ENCODE data around the gene KCND2.

KCND2 gene

DNA sequence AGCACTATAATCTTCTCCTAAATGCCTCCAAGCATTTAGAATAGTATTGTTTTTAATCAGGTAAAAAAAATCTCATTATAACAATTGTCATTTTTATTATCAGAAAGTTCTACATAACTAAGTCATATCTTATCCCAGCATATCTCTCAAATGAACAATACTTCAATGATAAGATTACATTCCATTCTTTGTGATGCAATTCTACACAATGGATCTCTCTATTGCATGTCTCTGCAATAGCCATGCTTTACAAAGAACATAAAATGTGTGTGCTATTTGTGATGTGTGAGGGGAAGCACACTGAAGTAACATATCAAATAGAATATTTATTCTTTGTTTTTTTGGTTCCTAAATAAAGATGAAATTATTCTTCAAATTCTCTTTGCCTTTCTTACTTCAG is 389.3 kb downstream of the KCND2 start:
- Histone ChIP-seq H3F3A (ENCODE audit: insufficient read depth, low read length) (no peaks in the 10 kb centered on the region), H3K36me3 (ENCODE audit: insufficient read depth, low read length) (no peaks in the 10 kb centered on the region)

DNA sequence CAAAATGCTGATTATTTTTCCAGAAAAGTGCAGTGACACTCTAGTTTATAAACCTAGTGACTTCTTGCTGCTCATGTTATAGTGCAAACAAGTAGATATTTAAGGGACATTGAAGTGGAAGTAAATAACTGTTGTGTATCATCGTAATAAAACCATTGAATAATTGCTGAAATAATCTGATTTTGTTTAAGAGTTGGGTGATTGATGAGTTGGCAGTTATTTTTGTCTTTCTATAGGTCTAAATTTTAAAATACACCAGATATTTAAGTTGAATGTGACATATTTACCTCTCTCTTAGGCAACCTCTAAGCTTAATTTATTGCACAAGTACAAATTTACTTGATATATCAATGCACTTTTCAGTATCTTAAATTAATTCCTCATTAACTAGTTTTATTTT is 392.1 kb downstream of the KCND2 start:
- no peak overlapping the region for H3K4me2 ChIP-seq (ENCODE audit: low read length)
- no peaks in the 10 kb centered on the region for H3K36me3 ChIP-seq (ENCODE audit: insufficient read depth, low read length)
- no peaks in the 10 kb centered on the region for H4K20me1 ChIP-seq (ENCODE audit: insufficient read depth, low read length)
- no peaks in the 10 kb centered on the region for H3K79me2 ChIP-seq (ENCODE audit: insufficient read depth, low read length)
- TF ChIP-seq, protein P1, sequence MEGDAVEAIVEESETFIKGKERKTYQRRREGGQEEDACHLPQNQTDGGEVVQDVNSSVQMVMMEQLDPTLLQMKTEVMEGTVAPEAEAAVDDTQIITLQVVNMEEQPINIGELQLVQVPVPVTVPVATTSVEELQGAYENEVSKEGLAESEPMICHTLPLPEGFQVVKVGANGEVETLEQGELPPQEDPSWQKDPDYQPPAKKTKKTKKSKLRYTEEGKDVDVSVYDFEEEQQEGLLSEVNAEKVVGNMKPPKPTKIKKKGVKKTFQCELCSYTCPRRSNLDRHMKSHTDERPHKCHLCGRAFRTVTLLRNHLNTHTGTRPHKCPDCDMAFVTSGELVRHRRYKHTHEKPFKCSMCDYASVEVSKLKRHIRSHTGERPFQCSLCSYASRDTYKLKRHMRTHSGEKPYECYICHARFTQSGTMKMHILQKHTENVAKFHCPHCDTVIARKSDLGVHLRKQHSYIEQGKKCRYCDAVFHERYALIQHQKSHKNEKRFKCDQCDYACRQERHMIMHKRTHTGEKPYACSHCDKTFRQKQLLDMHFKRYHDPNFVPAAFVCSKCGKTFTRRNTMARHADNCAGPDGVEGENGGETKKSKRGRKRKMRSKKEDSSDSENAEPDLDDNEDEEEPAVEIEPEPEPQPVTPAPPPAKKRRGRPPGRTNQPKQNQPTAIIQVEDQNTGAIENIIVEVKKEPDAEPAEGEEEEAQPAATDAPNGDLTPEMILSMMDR (IDR thresholded peaks at IDR 0.05; ENCODE audit: low read length) = no peak
- no peak for TF ChIP-seq EZH2 (IDR thresholded peaks at IDR 0.05; ENCODE audit: borderline replicate concordance, low read length)
- no peaks in the 10 kb centered on the region for H3K9me3 ChIP-seq (ENCODE audit: low read length)
- no peak overlapping the region for H3K4me3 ChIP-seq (ENCODE audit: low read depth, low read length, poor library complexity, severe bottlenecking)
- H2AFZ ChIP-seq (ENCODE audit: low read length) = no peak overlapping the region
- H3K9me2 ChIP-seq (ENCODE audit: low read depth, low read length) = no peaks in the 10 kb centered on the region
- H3K9ac ChIP-seq (ENCODE audit: low read length) = no peak overlapping the region
- H3F3A ChIP-seq (ENCODE audit: insufficient read depth, low read length) = no peaks in the 10 kb centered on the region
- no peak overlapping the region for H3K27ac ChIP-seq (ENCODE audit: low read depth, low read length, poor library complexity, severe bottlenecking)
- no peaks in the 10 kb centered on the region for H3K27me3 ChIP-seq (ENCODE audit: insufficient read depth, low read length)
- H3K4me1 ChIP-seq (ENCODE audit: insufficient read depth, low read length, severe bottlenecking) = no peaks in the 10 kb centered on the region

More for the DNA sequence above, 389.3 kb downstream of the KCND2 start:
- H3K27me3 ChIP-seq (ENCODE audit: insufficient read depth, low read length) = no peaks in the 10 kb centered on the region
- H3K4me2 ChIP-seq (ENCODE audit: low read length) = no peak overlapping the region
- H3K4me1 ChIP-seq (ENCODE audit: insufficient read depth, low read length, severe bottlenecking) = no peaks in the 10 kb centered on the region
- no peak overlapping the region for H2AFZ ChIP-seq (ENCODE audit: low read length)
- no peak overlapping the region for H3K9ac ChIP-seq (ENCODE audit: low read length)
- no peaks in the 10 kb centered on the region for H4K20me1 ChIP-seq (ENCODE audit: insufficient read depth, low read length)
- H3K4me3 ChIP-seq (ENCODE audit: low read depth, low read length, poor library complexity, severe bottlenecking) = no peak overlapping the region
- H3K79me2 ChIP-seq (ENCODE audit: insufficient read depth, low read length) = no peaks in the 10 kb centered on the region
- no peaks in the 10 kb centered on the region for H3K9me3 ChIP-seq (ENCODE audit: low read length)
- TF ChIP-seq EZH2 (IDR thresholded peaks at IDR 0.05; ENCODE audit: borderline replicate concordance, low read length) = no peak
- TF ChIP-seq, protein P1 (IDR thresholded peaks at IDR 0.05; ENCODE audit: low read length) = no peak
- no peaks in the 10 kb centered on the region for H3K9me2 ChIP-seq (ENCODE audit: low read depth, low read length)
- H3K27ac ChIP-seq (ENCODE audit: low read depth, low read length, poor library complexity, severe bottlenecking) = no peak overlapping the region

DNA sequence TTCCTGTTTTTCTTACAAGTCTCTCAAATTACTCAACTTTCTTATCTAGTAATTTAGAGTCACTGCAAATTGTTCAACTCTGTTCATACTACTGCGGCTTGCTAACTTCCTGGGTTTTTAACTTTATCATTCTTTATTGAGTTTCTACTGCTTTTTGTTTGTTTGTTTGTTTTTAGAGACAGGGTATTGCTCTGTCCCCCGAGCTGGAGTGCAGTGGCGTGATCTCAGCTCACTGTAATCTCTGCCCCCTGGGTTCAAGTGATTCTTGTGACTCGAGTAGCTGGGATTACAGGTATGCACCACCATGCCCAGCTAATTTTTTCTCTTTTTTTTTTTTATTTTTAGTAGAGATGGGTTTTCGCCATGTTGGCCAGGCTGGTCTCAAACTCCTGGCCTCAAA is 402.1 kb downstream of the KCND2 start:
- H3K27me3 ChIP-seq (ENCODE audit: insufficient read depth, low read length) = no peaks in the 10 kb centered on the region
- no peaks in the 10 kb centered on the region for H3F3A ChIP-seq (ENCODE audit: insufficient read depth, low read length)
- no peaks in the 10 kb centered on the region for H3K9me2 ChIP-seq (ENCODE audit: low read depth, low read length)

More for the DNA sequence above, 402.1 kb downstream of the KCND2 start:
- H2AFZ ChIP-seq (ENCODE audit: low read length) = no peak overlapping the region
- H3K36me3 ChIP-seq (ENCODE audit: insufficient read depth, low read length) = no peaks in the 10 kb centered on the region
- no peaks in the 10 kb centered on the region for H3K4me1 ChIP-seq (ENCODE audit: insufficient read depth, low read length, severe bottlenecking)
- H3K27ac ChIP-seq (ENCODE audit: low read depth, low read length, poor library complexity, severe bottlenecking) = no peak overlapping the region
- TF ChIP-seq, protein P1 (IDR thresholded peaks at IDR 0.05; ENCODE audit: low read length) = no peak
- no peak for TF ChIP-seq EZH2 (IDR thresholded peaks at IDR 0.05; ENCODE audit: borderline replicate concordance, low read length)
- no peaks in the 10 kb centered on the region for H3K79me2 ChIP-seq (ENCODE audit: insufficient read depth, low read length)
- no peak overlapping the region for H3K9ac ChIP-seq (ENCODE audit: low read length)
- H3K4me2 ChIP-seq (ENCODE audit: low read length) = no peak overlapping the region
- no peaks in the 10 kb centered on the region for H3K9me3 ChIP-seq (ENCODE audit: low read length)
- H3K4me3 ChIP-seq (ENCODE audit: low read depth, low read length, poor library complexity, severe bottlenecking) = no peak overlapping the region
- no peaks in the 10 kb centered on the region for H4K20me1 ChIP-seq (ENCODE audit: insufficient read depth, low read length)
